ENCODE data around the gene ZNRF1.

GRCh38 chr16:75122609-75123008 lies 123.8 kb downstream of the ZNRF1 start:
- TF ChIP-seq CTCF (IDR thresholded peaks at IDR 0.05) (no peak), SIN3A (IDR thresholded peaks at IDR 0.05; ENCODE audit: borderline replicate concordance, insufficient read depth, low read depth, low read length) (no peak), TCF7L2 (IDR thresholded peaks at IDR 0.05; ENCODE audit: low read depth, low read length) (no peak), REST (IDR thresholded peaks at IDR 0.05; ENCODE audit: insufficient read depth in 1 of 2, low read depth in 2 of 2, low read length in 1 of 2) (no peak)
